Iris pigment epithelial cell (primary cell): Measurements from ENCODE around the gene PAQR4.

Experiments used
- DNase-seq: peaks from one replicate; pipeline ENCODE4 v3.0.0-alpha.2; 2011; ENCODE audit warnings: low read depth

PAQR4 gene

GRCh38 chr16:2964475-2965336 is 4.4 kb upstream of the PAQR4 start:
- no peak for DNase-seq

GRCh38 chr16:2966043-2966807 is 2.9 kb upstream of the PAQR4 start:
- DNase-seq = no peak

GRCh38 chr16:2966808-2967191 is 2.3 kb upstream of the PAQR4 start:
- DNase-seq = no peak

- DNase-seq = no peak
Measured at GRCh38 chr16:2967211-2967631, 1.9 kb upstream of the PAQR4 start.

GRCh38 chr16:2967721-2968161 is 1.4 kb upstream of the PAQR4 start:
- DNase-seq = no peak

- DNase-seq = no peak
Measured at GRCh38 chr16:2968368-2968737, 795 bp upstream of the PAQR4 start.

- peak; percentile 37 for DNase-seq
Measured at GRCh38 chr16:2969545-2970521, 685 bp downstream of the PAQR4 start.

GRCh38 chr16:2970563-2970962 is 1.4 kb downstream of the PAQR4 start:
- no peak for DNase-seq

GRCh38 chr16:2971134-2971984 is 2.2 kb downstream of the PAQR4 start:
- no peak for DNase-seq

- DNase-seq = no peak
Measured at GRCh38 chr16:2971985-2972784, 3.0 kb downstream of the PAQR4 start.

GRCh38 chr16:2973093-2973492 is 3.9 kb downstream of the PAQR4 start:
- DNase-seq = no peak

- DNase-seq = no peak
Measured at GRCh38 chr16:2973605-2974318, 4.6 kb downstream of the PAQR4 start.

- no peak for DNase-seq
Measured at GRCh38 chr16:2974319-2975056, 5.3 kb downstream of the PAQR4 start.

GRCh38 chr16:2975161-2975795 is 6.1 kb downstream of the PAQR4 start:
- DNase-seq = no peak

GRCh38 chr16:2976201-2976600 is 7.1 kb downstream of the PAQR4 start:
- DNase-seq = no peak

GRCh38 chr16:2976673-2977072 is 7.5 kb downstream of the PAQR4 start:
- DNase-seq = no peak

GRCh38 chr16:2977440-2977839 is 8.3 kb downstream of the PAQR4 start:
- no peak for DNase-seq

- DNase-seq = no peak
Measured at GRCh38 chr16:2979669-2980226, 10.6 kb downstream of the PAQR4 start.
